HepG2 (cell line): Measurements from ENCODE around the gene MXD3. TPM values are rescaled to one million over a fixed set of nuclear protein-coding genes. Genes with fewer than 3 reads are reported as not detected.

ENCODE experiments used
- CHD2 ChIP-seq: IDR thresholded peaks from 2 replicates; pipeline ENCODE4 v1.6.1; 2011; ENCODE audit warnings: low read depth, low read length, improper control_type of control experiment
- ELF3 ChIP-seq: IDR thresholded peaks from 2 replicates; pipeline ENCODE4 v1.6.1; 2016; ENCODE audit warnings: missing genetic modification reagents, missing compliant biosample characterization
- MIER3 ChIP-seq: IDR thresholded peaks from 2 replicates; pipeline ENCODE4 v1.6.1; 2016; ENCODE audit warnings: missing compliant biosample characterization, borderline replicate concordance
- NR2F2 ChIP-seq: IDR thresholded peaks from 2 replicates; pipeline ENCODE4 v1.6.1; 2012; ENCODE audit warnings: low read depth, inconsistent platforms, borderline replicate concordance
- RBM39 ChIP-seq: fragments of 200-400 bp; formaldehyde crosslinking; IDR thresholded peaks from one replicate; pipeline ENCODE4 v1.6.1; 2018; ENCODE audit warnings: antibody characterized with exemption, mild to moderate bottlenecking, low read depth, low read length; ENCODE audit not compliant: poor library complexity, severe bottlenecking
- SOX13 ChIP-seq, 3 experiments: fragments of 450-650 bp in 1 of 3; sonication (generic) in 1 of 3; formaldehyde crosslinking in 1 of 3; IDR thresholded peaks in 2 of 3; conservative IDR thresholded peaks in 1 of 3; 2 replicates each; pipeline versions ENCODE4 v1.5.0 to v1.6.1; 2016 to 2020; ENCODE audit warnings: antibody characterized with exemption in 1 of 3, mild to moderate bottlenecking in 1 of 3, missing compliant biosample characterization in 1 of 3, missing genetic modification reagents in 1 of 3, moderate library complexity in 1 of 3
- ZSCAN31 ChIP-seq: sonication (generic); formaldehyde crosslinking; IDR thresholded peaks from 2 replicates; pipeline ENCODE4 v1.5.0; 2020; ENCODE audit warnings: low read depth, mild to moderate bottlenecking, missing genetic modification reagents
- polyA plus RNA-seq, 8 experiments: library from polyadenylated mRNA; depleted of rRNA in 3 of 8; stranded (reverse) in 7 of 8; unstranded in 1 of 8; fragments of >200 nt; fragmentation: Illumina TruSeq in 4 of 8; extraction: Trizol in 4 of 8; gene quantifications; 2 replicates each; pipeline versions ENCODE4 v1.2.1 to v1.2.3, GENCODE V29; 2011 to 2016; ENCODE audit warnings: low read depth in 4 of 8, missing spikeins in 1 of 8, mixed read lengths in 1 of 8; ENCODE audit not compliant: insufficient read depth in 1 of 8
- total RNA-seq, 5 experiments: library from RNA; depleted of rRNA; stranded (reverse); fragments of >200 nt; fragmentation: Illumina TruSeq; extraction: Trizol; gene quantifications; 2 replicates each; pipeline ENCODE4 v1.2.3, GENCODE V29; 2016; ENCODE audit warnings: low read depth in 1 of 5
- TF ChIP-seq, protein P1 (sequence below): sonication (generic); formaldehyde crosslinking; IDR thresholded peaks from 2 replicates; pipeline ENCODE4 v1.4.0; 2020; ENCODE audit warnings: missing genetic modification reagents
- TF ChIP-seq, protein P2 (sequence below): IDR thresholded peaks from 2 replicates; pipeline ENCODE4 v1.6.1; 2016; ENCODE audit warnings: missing compliant biosample characterization, missing genetic modification reagents, borderline replicate concordance

The MXD3 gene
- total and polyA plus RNA-seq, 2 of the 13 experiments (the other 11 are each of a cell fraction or from before 2014, with no cell fraction given) = 10.5 to 12.8 TPM

DNA sequence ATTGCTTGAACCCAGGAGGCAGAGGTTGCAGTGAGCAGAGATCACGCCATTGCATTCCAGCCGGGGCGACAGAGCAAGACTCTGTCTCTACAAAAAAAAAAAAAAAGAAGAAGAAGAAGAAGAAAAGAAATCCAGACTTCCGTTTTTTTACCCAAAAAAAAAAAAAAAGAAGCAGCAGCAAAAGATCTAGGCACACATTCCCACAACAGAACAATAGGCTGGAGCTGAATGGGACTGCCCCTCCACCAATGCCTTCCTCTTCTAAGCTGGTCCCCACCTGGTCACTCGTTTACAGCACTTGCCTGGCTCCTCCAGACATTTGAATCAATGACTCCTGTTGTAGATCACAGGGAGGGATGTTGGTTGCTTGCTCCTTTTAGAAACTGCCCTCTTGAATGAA, 41.4 kb upstream of the MXD3 start (continued):
- TF ChIP-seq SOX13 (IDR thresholded peaks at IDR 0.05) = no peak
- TF ChIP-seq SOX13 (CRISPR knock-in tag; conservative IDR thresholded peaks at IDR 0.05 in 1 of 2, IDR thresholded peaks at IDR 0.05 in 1 of 2) = no peak
- TF ChIP-seq RBM39 = no peak
- TF ChIP-seq CHD2 = no peak
- TF ChIP-seq, protein P1, sequence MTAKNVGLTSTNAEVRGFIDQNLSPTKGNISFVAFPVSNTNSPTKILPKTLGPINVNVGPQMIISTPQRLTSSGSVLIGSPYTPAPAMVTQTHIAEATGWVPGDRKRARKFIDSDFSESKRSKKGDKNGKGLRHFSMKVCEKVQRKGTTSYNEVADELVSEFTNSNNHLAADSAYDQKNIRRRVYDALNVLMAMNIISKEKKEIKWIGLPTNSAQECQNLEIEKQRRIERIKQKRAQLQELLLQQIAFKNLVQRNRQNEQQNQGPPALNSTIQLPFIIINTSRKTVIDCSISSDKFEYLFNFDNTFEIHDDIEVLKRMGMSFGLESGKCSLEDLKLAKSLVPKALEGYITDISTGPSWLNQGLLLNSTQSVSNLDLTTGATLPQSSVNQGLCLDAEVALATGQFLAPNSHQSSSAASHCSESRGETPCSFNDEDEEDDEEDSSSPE (CRISPR knock-in tag) = no peak
- TF ChIP-seq, protein P2, sequence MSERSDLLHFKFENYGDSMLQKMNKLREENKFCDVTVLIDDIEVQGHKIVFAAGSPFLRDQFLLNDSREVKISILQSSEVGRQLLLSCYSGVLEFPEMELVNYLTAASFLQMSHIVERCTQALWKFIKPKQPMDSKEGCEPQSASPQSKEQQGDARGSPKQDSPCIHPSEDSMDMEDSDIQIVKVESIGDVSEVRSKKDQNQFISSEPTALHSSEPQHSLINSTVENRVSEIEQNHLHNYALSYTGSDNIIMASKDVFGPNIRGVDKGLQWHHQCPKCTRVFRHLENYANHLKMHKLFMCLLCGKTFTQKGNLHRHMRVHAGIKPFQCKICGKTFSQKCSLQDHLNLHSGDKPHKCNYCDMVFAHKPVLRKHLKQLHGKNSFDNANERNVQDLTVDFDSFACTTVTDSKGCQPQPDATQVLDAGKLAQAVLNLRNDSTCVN (CRISPR knock-in tag) = no peak
- no peak for TF ChIP-seq ELF3 (CRISPR knock-in tag)
- no peak for TF ChIP-seq ZSCAN31 (CRISPR knock-in tag)
- TF ChIP-seq NR2F2 = no peak
- TF ChIP-seq MIER3 (CRISPR knock-in tag) = no peak
